Kidney (tissue), 14 donors: Measurements from ENCODE around the gene EPHB1. TPM values are rescaled to one million over a fixed set of nuclear protein-coding genes. Genes with fewer than 3 reads are reported as not detected.

Experiments
- DNase-seq, 5 donors: peaks; one replicate each; pipeline ENCODE4 v3.0.0-alpha.2; 2013 to 2020
- FAIRE-seq: peaks from 2 replicates; lab custom pipeline; 2012; peaks lifted over from hg19 to GRCh38; lab: Jason Lieb, UNC
- H3K27ac ChIP-seq, 2 donors: one replicate each; pipeline ENCODE4 v1.7.0; 2013; ENCODE audit warnings: low read depth in 2 of 2, low read length in 2 of 2, inconsistent platforms in 1 of 2
- H3K27me3 ChIP-seq: one replicate; pipeline ENCODE4 v1.7.1; 2013; ENCODE audit warnings: low read length, inconsistent platforms; ENCODE audit not compliant: control insufficient read depth, insufficient read depth
- H3K36me3 ChIP-seq, 3 donors: one replicate each; pipeline versions ENCODE4 v1.7.0 to v1.7.1; 2013; ENCODE audit warnings: low read length in 3 of 3, control low read depth in 1 of 3, inconsistent platforms in 1 of 3; ENCODE audit not compliant: insufficient read depth in 3 of 3, control insufficient read depth in 2 of 3
- H3K4me1 ChIP-seq, 3 donors: one replicate each; pipeline versions ENCODE4 v1.7.0 to v1.7.1; 2013; ENCODE audit warnings: low read length in 3 of 3, inconsistent platforms in 1 of 3, low read depth in 1 of 3; ENCODE audit not compliant: control insufficient read depth in 2 of 3, insufficient read depth in 2 of 3
- H3K4me3 ChIP-seq, 3 donors: one replicate each; pipeline versions ENCODE4 v1.7.0 to v1.8.1; 2013; ENCODE audit warnings: low read length in 3 of 3, control low read depth in 1 of 3, inconsistent platforms in 1 of 3
- H3K9ac ChIP-seq, 3 donors: one replicate each; pipeline versions ENCODE4 v1.7.0 to v1.7.1; 2013; ENCODE audit warnings: low read length in 3 of 3, control low read depth in 1 of 3, inconsistent platforms in 1 of 3
- H3K9me3 ChIP-seq, 3 donors: one replicate each; pipeline versions ENCODE4 v1.7.0 to v1.7.1; 2013; ENCODE audit warnings: low read length in 3 of 3, control low read depth in 1 of 3, inconsistent platforms in 1 of 3; ENCODE audit not compliant: control insufficient read depth in 2 of 3, insufficient read depth in 1 of 3
- intact Hi-C: fragments of 100-400 bp; cut with DNase I; formaldehyde crosslinking; loops from one replicate; pipeline ENCODE4 v1.11.1; 2022
- polyA plus RNA-seq: library from polyadenylated mRNA; stranded (reverse); fragments of 350-450 nt; fragmentation: Illumina TruSeq; extraction: RNeasy Lipid Tissue Mini Kit (QIAGEN cat#74804); gene quantifications from one replicate; pipeline ENCODE4 v1.2.3, GENCODE V29; 2014; ENCODE audit warnings: low read depth, low replicate concordance; ENCODE audit not compliant: insufficient read depth
- total RNA-seq: library from RNA; stranded (reverse); fragmentation: NEBNext Ultra II Directional; extraction: Animal tissue kit (Norgen Biotek cat#: 25700); gene quantifications from one replicate; pipeline ENCODE4 v1.2.1, GENCODE V29; 2021
- TF ChIP-seq, protein P1 (sequence below): IDR thresholded peaks from 3 replicates; pipeline ENCODE4 v1.5.1; 2012; ENCODE audit warnings: mild to moderate bottlenecking, moderate library complexity, borderline replicate concordance; ENCODE audit not compliant: insufficient read depth; ENCODE audit errors: extremely low read depth
- donor health status: control.
- donor health status: control.
- donor health status: control.
- donor health status: control.
- donor health status: control.
- donor health status: DM: yes; HTN: yes; CAD: no.
- donor health status: Normal renal cell carcinoma (clear cell type).

The EPHB1 gene
- total and polyA plus RNA-seq, 2 donors from 2014 or later: 0.39 to 3.2 TPM

DNA sequence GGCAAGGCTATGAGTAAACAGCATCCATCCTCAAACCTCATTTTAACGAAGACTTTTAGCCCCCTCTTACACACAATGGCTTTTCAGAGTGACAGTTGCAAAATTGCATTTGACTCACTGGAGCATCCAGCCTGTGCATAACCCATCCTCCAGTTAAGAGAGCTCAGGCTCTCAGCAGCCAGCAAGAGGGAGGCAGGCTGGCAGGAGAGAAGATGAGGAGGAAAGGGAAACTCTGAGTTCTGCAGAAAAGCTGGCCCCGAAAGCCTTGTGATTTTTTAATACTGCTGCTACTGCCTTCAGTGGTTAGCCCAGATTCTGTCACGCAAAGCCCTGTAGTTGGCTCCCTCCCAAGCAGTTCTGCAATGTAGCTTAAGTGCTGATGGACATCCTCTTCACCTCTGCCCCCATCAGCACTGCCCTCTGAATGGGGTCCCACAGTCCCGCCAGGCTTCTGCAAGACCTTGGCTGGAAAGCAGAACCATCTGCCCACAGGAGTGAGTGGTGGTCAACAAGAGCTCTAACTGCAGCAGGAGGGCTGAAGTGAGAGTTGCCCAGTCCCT lies 371.3 kb downstream of the EPHB1 start:
- Histone ChIP-seq H3K9me3 (no peaks in the 10 kb centered on the region), H3K27ac (no peak overlapping the region), H3K9ac (no peak overlapping the region), H3K27me3 (no peaks in the 10 kb centered on the region), H3K4me1 (no peaks in the 10 kb centered on the region), H3K36me3 (no peaks in the 10 kb centered on the region), H3K4me3 (no peak overlapping the region)
- TF ChIP-seq, protein P1, sequence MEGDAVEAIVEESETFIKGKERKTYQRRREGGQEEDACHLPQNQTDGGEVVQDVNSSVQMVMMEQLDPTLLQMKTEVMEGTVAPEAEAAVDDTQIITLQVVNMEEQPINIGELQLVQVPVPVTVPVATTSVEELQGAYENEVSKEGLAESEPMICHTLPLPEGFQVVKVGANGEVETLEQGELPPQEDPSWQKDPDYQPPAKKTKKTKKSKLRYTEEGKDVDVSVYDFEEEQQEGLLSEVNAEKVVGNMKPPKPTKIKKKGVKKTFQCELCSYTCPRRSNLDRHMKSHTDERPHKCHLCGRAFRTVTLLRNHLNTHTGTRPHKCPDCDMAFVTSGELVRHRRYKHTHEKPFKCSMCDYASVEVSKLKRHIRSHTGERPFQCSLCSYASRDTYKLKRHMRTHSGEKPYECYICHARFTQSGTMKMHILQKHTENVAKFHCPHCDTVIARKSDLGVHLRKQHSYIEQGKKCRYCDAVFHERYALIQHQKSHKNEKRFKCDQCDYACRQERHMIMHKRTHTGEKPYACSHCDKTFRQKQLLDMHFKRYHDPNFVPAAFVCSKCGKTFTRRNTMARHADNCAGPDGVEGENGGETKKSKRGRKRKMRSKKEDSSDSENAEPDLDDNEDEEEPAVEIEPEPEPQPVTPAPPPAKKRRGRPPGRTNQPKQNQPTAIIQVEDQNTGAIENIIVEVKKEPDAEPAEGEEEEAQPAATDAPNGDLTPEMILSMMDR: no peak
- FAIRE-seq (no peak), DNase-seq (no peak)
- intact Hi-C loops: no loop called here

DNA sequence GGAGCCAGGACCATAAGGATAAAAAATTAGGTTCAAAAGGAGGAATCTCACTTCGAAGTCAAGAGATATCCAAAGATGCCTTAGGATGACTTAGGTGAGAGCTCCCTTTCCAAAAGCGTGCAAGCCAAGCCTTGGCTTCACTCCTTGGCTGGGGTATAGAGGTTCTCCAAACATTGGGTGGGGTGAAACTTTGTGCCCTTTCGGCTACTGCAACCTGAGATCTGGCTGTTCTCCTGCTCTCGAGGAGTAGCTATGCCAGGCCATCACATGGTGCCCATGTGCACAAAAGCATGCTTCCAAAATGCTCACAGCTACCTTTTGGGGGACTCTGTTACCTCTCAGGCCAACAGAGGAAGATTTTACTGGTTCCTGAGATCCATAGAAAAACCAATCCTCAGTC lies 373.8 kb downstream of the EPHB1 start:
- TF ChIP-seq, protein P1: no peak
- H3K4me1 ChIP-seq: no peaks in the 10 kb centered on the region
- no peak for DNase-seq
- FAIRE-seq: no peak
- no peaks in the 10 kb centered on the region for H3K9me3 ChIP-seq
- H3K27me3 ChIP-seq: no peaks in the 10 kb centered on the region
- H3K4me3 ChIP-seq: no peak overlapping the region
- intact Hi-C loops: no loop called here
- H3K27ac ChIP-seq: no peak overlapping the region
- H3K36me3 ChIP-seq: no peaks in the 10 kb centered on the region
- no peak overlapping the region for H3K9ac ChIP-seq

DNA sequence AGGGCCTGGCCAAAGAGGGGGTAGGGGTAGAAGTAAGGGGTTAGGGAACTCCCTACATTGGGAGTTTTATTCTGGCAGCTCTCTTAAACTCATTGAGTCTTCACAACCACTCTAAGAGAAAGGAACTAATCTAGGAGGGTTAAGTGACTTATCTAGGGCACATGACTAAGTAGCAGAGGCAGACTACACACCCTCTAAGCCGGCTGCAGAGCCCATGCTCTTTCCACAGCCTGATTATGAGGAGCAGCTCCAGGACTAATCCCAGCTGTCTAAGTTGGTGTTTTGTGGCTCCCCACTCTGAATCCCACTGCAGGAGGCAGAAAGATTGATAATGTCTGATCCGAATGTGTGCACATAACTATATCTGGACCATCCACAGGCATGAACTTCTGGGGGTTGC lies 374.6 kb downstream of the EPHB1 start:
- intact Hi-C loops: no loop called here
- Histone ChIP-seq H3K36me3 (no peaks in the 10 kb centered on the region), H3K9ac (no peak overlapping the region), H3K27me3 (no peaks in the 10 kb centered on the region), H3K27ac (no peak overlapping the region), H3K9me3 (no peaks in the 10 kb centered on the region), H3K4me1 (no peaks in the 10 kb centered on the region), H3K4me3 (no peak overlapping the region)
- DNase-seq (no peak), FAIRE-seq (no peak)
- TF ChIP-seq, protein P1: no peak

DNA sequence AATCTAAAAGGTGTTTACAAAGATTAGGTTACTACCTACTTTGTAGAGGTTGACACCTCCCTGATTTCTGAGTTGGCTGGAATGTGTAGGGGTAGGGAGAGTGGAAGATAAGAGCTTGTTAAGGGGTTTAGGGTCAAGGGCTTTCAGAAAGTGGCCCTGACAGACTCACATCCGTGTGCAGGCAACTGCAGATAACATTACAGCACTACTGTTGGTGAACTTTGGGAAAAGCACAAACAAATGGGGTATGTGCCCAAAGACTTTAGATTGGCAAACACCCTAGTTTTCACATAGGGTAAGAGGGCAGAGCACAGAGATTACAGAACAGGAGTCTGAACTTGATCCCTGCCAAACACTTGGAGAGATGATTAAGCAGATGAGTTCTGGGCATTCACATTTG lies 375.7 kb downstream of the EPHB1 start:
- no peak for FAIRE-seq
- no peaks in the 10 kb centered on the region for H3K9me3 ChIP-seq
- intact Hi-C loops: no loop called here
- no peak overlapping the region for H3K27ac ChIP-seq
- no peaks in the 10 kb centered on the region for H3K36me3 ChIP-seq
- H3K4me3 ChIP-seq: no peak overlapping the region
- DNase-seq: no peak
- no peak overlapping the region for H3K9ac ChIP-seq
- TF ChIP-seq, protein P1: no peak
- no peaks in the 10 kb centered on the region for H3K4me1 ChIP-seq
- H3K27me3 ChIP-seq: no peaks in the 10 kb centered on the region
